HL-60 (cell line): ENCODE results near the gene GOLPH3.

Source experiments
- GABPA ChIP-seq: IDR thresholded peaks from 2 replicates; pipeline ENCODE4 v1.6.1; 2012; ENCODE audit warnings: low read depth
- POLR2AphosphoS5 ChIP-seq: IDR thresholded peaks from 2 replicates; pipeline ENCODE4 v1.6.1; 2012; ENCODE audit warnings: low read depth
- SPI1 ChIP-seq: IDR thresholded peaks from 2 replicates; pipeline ENCODE4 v1.6.1; 2012; ENCODE audit warnings: low read depth, mild to moderate bottlenecking, borderline replicate concordance
- TF ChIP-seq, protein P1 (sequence below): IDR thresholded peaks from one replicate; pipeline ENCODE4 v1.5.1; 2011; ENCODE audit warnings: low read length, control low read depth, inconsistent platforms; ENCODE audit not compliant: insufficient read depth
- TF ChIP-seq, protein P2 (sequence below): IDR thresholded peaks from 2 replicates; pipeline ENCODE4 v1.6.1; 2012; ENCODE audit warnings: low read depth; ENCODE audit not compliant: insufficient replicate concordance

DNA sequence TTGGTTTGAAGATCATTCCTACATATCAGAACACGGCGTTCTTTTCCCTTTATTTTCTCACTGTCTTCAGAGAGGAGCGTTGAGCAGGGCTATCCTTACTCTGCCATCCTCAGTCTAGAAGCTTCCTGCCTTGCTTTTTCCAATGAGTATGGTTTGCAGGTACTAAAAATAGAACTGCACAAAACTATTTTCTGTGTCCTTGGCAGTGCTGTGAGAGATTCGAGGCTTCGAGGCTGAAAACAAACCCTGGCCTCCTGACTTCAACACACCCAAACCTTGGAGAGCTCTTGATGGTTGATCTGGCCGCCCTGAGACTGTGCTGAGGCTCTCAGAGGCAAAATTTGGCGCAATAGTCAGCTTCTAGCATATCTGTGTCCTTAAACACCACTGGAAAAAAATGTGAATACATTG is 78.9 kb downstream of the GOLPH3 start:
- TF ChIP-seq, protein P1, sequence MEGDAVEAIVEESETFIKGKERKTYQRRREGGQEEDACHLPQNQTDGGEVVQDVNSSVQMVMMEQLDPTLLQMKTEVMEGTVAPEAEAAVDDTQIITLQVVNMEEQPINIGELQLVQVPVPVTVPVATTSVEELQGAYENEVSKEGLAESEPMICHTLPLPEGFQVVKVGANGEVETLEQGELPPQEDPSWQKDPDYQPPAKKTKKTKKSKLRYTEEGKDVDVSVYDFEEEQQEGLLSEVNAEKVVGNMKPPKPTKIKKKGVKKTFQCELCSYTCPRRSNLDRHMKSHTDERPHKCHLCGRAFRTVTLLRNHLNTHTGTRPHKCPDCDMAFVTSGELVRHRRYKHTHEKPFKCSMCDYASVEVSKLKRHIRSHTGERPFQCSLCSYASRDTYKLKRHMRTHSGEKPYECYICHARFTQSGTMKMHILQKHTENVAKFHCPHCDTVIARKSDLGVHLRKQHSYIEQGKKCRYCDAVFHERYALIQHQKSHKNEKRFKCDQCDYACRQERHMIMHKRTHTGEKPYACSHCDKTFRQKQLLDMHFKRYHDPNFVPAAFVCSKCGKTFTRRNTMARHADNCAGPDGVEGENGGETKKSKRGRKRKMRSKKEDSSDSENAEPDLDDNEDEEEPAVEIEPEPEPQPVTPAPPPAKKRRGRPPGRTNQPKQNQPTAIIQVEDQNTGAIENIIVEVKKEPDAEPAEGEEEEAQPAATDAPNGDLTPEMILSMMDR, result no peak
- TF ChIP-seq GABPA, result no peak
- TF ChIP-seq POLR2AphosphoS5, result no peak
- TF ChIP-seq, protein P2, sequence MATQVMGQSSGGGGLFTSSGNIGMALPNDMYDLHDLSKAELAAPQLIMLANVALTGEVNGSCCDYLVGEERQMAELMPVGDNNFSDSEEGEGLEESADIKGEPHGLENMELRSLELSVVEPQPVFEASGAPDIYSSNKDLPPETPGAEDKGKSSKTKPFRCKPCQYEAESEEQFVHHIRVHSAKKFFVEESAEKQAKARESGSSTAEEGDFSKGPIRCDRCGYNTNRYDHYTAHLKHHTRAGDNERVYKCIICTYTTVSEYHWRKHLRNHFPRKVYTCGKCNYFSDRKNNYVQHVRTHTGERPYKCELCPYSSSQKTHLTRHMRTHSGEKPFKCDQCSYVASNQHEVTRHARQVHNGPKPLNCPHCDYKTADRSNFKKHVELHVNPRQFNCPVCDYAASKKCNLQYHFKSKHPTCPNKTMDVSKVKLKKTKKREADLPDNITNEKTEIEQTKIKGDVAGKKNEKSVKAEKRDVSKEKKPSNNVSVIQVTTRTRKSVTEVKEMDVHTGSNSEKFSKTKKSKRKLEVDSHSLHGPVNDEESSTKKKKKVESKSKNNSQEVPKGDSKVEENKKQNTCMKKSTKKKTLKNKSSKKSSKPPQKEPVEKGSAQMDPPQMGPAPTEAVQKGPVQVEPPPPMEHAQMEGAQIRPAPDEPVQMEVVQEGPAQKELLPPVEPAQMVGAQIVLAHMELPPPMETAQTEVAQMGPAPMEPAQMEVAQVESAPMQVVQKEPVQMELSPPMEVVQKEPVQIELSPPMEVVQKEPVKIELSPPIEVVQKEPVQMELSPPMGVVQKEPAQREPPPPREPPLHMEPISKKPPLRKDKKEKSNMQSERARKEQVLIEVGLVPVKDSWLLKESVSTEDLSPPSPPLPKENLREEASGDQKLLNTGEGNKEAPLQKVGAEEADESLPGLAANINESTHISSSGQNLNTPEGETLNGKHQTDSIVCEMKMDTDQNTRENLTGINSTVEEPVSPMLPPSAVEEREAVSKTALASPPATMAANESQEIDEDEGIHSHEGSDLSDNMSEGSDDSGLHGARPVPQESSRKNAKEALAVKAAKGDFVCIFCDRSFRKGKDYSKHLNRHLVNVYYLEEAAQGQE, result no peak
- TF ChIP-seq SPI1, result no peak
